GM15510 (cell line): ENCODE data around the gene FADD.

Experiments used
- POLR2A ChIP-seq: IDR thresholded peaks from 3 replicates; pipeline ENCODE4 v1.6.1; 2011; ENCODE audit warnings: borderline replicate concordance; ENCODE audit not compliant: insufficient read length; ENCODE audit errors: extremely low read depth

FADD gene

GRCh38 chr11:70170596-70171210 is 32.4 kb upstream of the FADD start:
- no peak for TF ChIP-seq POLR2A

- no peak for TF ChIP-seq POLR2A
Measured at GRCh38 chr11:70173018-70173417, 30.1 kb upstream of the FADD start.

- TF ChIP-seq POLR2A = no peak
Measured at GRCh38 chr11:70174547-70175235, 28.4 kb upstream of the FADD start.

GRCh38 chr11:70175236-70175698 is 27.8 kb upstream of the FADD start:
- TF ChIP-seq POLR2A = no peak

- TF ChIP-seq POLR2A = no peak
Measured at GRCh38 chr11:70176940-70177689, 26.0 kb upstream of the FADD start.

- no peak for TF ChIP-seq POLR2A
Measured at GRCh38 chr11:70180906-70181305, 22.2 kb upstream of the FADD start.

- TF ChIP-seq POLR2A = no peak
Measured at GRCh38 chr11:70182266-70182665, 20.8 kb upstream of the FADD start.

GRCh38 chr11:70183032-70183431 is 20.1 kb upstream of the FADD start:
- TF ChIP-seq POLR2A = no peak

- no peak for TF ChIP-seq POLR2A
Measured at GRCh38 chr11:70183483-70184176, 19.5 kb upstream of the FADD start.

- no peak for TF ChIP-seq POLR2A
Measured at GRCh38 chr11:70184396-70184795, 18.7 kb upstream of the FADD start.

- no peak for TF ChIP-seq POLR2A
Measured at GRCh38 chr11:70185348-70186055, 17.6 kb upstream of the FADD start.

GRCh38 chr11:70186420-70186819 is 16.7 kb upstream of the FADD start:
- no peak for TF ChIP-seq POLR2A

GRCh38 chr11:70186936-70187335 is 16.2 kb upstream of the FADD start:
- TF ChIP-seq POLR2A = no peak

GRCh38 chr11:70187771-70188170 is 15.3 kb upstream of the FADD start:
- TF ChIP-seq POLR2A = no peak

GRCh38 chr11:70189622-70190021 is 13.5 kb upstream of the FADD start:
- no peak for TF ChIP-seq POLR2A

- TF ChIP-seq POLR2A = no peak
Measured at GRCh38 chr11:70191495-70192140, 11.5 kb upstream of the FADD start.
